HG03175 (cell line): ENCODE measurements around the gene ROMO1.
A peak's percentile ranks its signal among the peaks of the same experiment; 100 is the strongest.
"Not testable (repeated sequence)": the region's sequence is repeated elsewhere in the genome, so short reads cannot be mapped to it uniquely, and the experiment has no call there.

ENCODE experiments used
- ATAC-seq: cut with Tn5 transposase; IDR thresholded peaks from one replicate; pipeline ENCODE4 v1.9.1; 2021; ENCODE audit warnings: mild to moderate bottlenecking, moderate library complexity; ENCODE audit not compliant: unreplicated experiment

ROMO1 gene

DNA sequence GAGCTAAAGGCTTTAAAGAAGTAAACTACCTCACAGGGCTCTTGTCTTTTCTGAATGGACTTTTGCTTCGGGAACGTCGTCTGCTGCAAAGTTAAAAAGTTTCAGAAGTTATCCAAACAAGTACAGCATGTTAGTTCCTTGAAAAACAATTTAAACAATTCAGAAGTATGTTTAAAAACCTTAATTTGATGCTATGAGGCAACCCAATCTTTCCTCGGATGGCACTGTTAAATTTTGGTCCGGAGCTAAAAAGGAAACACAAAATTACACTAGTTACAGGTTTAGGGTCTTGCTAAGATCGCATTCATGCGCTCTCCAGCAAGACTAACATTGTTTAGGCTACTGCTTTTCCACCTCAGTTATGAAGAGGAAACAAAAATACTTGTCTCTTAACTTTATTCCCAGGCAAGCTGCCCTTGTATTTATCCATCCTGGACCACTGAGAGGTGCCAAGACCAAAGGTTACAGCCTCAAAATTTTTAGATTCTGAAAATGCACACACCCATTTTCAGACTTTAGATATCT lies 30.1 kb downstream of the ROMO1 start:
- ATAC-seq = no peak

DNA sequence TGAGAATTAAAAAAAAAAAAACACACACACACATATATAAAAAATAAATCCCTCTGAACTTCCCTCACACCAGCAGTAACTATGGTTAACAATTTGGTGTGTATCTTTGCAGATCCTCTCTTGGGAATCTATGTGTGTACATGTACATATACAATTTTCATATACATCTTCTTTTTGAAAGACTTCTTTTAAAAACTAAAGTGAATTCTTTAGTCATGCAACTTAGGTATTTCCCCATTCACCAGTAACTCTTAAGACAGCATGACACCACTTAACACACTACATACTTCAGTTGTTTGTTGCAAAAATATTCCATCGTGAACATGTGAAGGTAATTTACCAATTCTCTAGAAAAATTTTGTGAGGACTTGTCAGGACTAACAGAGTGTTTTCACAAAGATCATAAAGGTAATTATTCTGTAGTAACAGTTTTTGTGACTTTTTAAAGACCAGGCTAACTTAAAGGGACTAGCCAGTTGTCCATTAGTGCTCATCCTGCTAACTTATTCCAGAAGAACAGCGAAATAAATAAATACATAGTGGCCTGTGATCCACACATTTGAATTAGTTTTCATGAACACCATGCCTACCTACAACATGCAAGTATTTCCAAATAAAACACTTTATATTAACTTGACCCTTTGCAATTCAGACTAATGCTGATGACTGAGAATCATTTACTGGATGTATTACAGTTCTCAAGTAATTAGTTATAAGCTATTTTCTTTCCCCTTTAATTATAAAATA lies 30.8 kb downstream of the ROMO1 start:
- no peak for ATAC-seq

DNA sequence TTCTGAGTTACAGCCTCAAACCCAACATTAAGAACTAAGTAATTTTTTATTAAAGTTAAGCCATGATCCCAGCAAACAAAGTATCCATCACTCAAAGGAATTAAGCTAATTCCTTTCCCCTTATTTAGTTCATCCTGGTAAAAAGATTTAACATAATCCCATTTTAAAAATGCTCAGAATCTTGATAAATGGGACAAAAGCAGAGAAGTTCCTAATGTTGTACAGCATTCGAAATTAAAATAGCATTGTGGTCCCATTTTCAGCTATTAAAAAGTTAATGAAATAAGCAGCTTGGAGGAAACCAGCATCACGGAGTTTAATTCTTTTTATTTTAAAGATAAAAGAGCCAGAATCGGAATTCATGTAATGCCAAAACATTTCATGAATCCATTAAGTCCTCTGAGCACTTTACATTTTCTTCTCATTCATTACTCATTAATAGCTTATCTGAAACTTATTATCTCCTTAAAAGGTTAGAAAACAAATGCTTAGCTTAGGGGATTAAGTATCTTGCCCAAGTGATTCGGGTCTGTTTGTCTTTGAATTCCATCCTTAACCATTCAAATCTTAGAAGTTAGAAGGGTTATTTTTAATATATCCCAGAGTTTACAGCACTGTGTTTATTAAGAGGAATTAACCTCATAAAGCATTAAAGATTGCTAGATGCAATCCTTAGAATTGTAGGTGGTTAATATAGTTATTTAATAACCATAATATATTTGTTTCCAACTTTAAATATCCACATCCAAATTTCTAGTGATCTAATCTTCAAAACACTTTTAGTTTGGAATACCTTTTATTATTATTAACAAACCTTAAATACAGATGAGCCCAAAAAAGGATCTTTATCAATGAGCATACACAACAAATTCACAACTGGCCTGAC lies 31.6 kb downstream of the ROMO1 start:
- no peak for ATAC-seq

DNA sequence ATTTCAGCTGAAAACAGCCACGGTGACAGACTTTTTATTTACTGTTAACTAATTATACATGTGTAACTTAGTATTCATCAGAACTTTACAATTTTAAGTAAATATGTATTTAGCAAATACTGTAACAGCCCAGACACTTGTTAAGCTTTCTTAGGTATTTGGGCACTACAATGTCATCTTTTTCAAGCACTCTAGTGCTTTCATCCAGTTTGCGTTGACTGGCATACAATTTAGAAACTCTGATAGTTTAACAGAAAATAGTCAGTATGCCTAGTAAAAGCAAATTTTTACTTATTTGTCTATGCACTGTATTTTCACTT lies 32.2 kb downstream of the ROMO1 start:
- no peak for ATAC-seq

DNA sequence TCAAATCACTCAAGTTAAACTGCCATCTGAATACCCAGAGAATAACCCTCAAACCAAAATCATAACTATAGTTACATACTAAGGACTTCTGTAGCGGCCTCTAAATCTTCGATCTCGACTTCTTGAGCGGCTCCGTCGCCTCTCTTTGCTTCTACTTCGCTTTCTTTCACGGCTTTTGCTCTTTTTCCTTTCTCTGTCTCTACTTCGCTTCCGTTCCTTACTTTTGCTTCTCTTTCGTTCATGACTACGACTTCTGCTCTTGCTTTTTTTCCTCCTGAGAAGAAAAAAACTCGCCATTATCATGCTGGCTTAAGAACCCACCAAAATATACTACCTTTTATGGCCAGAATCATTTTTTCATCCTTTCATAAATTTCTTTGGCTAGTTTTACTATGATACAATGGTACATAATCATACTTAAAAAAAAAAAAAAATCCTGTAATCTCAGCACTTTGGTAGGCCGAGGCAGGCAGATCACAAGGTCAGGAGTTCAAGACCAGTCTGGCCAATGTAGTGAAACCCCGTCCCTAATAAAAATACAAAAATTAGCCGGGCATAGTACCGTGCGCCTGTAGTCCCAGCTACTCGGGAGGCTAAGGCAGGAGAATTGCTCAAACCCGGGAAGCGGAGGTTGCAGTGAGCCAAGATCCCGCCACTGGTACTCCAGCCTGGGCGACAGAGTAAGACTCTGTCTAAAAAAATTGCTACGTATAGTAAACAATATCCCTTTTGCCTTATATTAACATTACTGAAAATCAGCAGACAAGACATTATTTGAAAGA lies 32.8 kb downstream of the ROMO1 start:
- no peak for ATAC-seq

DNA sequence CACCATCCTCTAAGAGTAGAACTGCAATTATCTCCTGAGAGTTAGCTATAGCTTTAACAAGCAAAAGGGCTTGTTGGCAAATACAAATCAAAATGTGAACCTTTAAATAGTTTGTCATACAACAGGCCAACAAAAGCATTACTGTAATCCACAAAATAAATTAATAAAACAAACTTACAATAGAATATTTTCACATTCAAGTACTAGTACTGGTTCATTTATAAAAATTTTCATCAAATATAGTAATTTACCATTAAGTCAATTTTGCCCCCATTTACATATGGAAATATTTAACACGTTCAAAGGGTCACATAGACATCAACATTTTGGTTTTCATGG lies 33.4 kb downstream of the ROMO1 start:
- no peak for ATAC-seq

DNA sequence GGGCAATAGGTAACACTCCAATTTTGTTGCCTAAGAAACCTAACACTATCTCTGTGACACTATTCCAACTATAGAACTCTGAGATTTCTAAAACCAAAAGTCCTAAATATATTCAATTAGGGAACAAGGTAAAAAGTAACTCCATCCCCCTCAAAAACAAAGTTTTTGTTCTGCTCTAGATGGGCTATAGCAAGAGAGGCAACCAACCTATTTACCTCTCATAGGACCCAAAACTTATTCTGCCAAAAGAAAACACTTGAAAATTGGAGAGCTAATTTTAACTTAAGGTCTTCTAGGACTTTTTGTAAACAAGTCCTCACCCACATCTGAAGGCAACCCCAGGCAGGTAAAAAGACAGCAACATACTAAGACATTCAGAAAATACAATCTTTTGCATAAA lies 35.2 kb downstream of the ROMO1 start:
- ATAC-seq = no peak

DNA sequence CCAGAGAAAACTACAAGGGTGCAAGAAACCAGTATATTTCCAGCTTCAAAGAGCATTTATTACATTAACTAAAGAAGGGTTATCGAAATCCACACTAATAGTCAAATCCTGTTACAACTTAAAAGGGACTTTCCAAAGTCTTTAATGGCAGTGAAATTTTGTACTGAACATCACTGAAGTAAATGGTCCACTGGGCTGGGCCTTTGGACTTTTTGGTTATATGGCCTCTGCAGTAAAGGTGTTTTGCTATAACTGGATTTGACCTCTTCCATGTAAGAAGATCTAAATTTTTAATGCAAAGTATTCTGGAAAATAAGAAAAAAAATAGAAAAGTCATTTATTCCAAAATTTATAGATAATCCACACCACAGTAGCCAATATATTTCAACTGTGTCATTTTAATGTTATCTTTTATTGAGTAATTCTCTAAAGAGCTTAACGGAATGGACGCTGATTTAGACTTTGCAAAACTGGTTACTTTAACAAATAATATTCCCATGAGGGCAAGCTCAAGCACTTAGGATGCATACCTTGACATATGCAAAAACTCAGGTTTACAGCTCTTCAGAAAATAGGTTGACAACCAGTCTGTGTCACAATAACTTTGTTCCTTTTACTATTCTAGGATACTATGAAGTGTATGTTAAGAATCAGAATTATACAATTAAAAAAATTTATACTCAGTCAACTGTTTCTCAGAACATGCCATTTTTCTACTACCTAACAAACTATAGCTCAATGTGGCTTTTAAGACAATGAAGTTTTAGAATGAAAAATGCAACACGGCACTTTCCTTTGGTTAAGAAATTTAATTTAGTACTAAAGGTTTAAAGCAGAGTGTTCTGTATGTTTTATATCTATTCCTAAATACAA lies 35.8 kb downstream of the ROMO1 start:
- ATAC-seq = no peak

DNA sequence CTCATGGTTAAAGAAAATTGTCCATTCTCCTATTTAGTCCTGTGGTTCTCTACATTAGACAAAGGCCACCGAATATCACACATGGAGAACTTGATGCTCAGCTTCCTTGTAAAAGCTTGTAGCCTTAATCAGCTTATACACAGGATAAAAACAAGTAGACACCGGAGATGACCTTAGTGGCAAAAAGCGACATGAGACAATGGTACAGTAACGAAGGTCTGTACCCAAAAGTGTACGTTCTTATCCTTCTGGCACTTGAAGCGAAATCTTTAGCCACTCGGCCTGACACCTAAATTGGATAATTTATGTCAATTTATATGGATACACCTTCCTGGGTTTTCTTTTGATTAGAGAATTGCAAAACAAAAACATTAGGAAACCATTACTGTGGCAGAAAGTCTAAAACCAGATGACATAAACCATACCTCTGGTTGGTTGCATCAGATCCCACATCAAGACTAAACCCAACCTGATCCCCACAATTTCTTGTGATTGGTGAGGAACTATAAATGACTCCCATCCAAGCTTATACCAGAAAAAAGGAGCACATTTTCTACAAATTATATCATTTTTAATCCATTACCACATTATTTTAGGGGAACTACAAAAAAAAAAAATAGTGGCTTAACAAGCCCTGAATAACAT lies 36.7 kb downstream of the ROMO1 start:
- no peak for ATAC-seq

DNA sequence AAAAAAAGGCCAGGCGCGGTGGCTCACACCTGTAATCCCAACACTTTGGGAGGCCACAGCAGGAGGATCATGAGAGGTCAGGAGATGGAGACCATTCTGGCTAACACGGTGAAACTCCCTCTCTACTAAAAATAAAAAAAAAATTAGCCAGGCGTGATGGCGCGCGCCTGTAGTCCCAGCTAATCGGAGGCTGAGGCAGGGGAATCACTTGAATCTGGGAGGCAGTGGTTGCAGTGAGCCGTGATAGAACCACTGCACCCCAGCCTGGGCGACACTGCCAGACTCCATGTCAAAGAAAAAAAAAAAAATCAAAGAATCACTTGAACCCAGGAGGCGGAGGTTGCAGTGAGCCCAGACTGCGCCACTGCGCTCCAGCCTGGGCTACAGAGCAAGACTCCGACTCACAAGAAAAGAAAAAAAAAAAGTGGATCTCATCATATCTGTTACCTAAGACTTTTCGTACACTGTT lies 38.7 kb downstream of the ROMO1 start:
- no peak for ATAC-seq

DNA sequence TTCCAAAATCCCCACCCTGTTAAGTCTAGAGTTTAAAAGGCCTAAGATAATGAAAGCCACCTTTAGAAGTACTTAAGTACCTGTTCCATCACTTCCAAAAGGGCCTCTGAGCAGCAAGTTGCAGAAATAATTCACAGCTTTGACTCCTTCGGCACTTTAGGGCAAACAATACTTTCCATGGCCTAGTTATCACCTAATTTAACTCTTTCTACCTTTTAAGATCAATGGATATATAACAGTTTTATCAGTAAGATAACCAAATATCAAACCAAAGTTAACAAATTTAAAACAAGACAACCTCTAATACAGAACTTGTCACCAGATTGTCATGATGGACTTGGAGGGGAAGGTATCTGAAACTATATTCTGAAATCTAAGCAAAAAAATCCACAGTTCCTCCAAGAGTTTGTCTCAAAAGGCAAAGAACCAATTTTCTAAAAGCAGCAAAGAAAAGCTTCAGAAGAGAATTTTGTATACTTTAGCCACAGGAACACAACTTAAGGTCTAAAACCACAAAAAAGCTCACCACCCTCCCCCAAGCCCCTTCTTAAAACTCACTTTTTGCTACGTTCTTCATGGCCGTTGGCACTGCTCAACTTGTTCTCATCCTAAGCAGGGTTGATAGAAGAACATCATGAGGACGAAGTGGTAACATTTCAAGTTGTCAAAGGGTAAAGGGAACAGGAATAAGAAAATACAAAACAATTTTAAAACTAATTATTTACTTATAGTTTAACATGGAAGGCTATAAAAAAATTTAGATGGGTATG lies 39.4 kb downstream of the ROMO1 start:
- no peak for ATAC-seq

DNA sequence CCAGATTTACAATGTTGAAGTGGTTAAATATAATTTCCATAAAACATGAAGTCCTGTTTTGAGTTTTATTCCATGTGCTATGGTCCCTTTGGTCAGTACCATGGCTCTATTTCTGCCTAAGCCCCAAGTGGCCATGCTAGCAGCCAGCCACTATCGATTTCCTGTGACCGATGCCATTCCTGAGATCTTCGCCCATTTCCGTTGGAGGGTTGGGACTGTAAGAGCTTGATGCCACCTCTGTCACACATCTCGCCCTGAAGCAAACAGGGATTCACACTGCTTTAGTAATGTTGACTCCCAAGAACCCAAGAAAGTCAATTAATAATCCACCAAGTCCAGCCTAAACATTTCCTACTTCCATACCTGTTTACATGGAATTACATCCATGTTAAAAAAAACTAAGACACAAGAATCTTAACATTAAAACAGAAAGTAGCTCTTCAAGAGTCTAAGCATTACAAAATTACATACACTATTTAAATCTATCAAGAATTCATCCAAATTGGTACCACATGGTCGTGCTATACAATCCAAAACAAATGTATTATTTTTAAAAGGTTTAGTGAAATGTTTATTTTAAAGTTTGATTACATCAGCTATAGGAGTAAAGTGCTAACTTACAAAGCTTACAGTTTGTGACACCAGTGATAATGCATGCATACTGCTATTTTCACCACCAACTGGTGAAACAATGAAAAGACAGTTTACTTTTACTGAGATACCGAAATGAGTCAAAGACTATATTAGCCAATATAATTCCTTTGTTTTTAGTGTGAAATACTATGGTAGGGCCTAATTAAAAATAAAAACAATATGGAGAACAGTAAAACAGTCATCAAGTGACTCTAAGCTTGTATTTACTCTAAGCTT lies 40.3 kb downstream of the ROMO1 start:
- no peak for ATAC-seq

DNA sequence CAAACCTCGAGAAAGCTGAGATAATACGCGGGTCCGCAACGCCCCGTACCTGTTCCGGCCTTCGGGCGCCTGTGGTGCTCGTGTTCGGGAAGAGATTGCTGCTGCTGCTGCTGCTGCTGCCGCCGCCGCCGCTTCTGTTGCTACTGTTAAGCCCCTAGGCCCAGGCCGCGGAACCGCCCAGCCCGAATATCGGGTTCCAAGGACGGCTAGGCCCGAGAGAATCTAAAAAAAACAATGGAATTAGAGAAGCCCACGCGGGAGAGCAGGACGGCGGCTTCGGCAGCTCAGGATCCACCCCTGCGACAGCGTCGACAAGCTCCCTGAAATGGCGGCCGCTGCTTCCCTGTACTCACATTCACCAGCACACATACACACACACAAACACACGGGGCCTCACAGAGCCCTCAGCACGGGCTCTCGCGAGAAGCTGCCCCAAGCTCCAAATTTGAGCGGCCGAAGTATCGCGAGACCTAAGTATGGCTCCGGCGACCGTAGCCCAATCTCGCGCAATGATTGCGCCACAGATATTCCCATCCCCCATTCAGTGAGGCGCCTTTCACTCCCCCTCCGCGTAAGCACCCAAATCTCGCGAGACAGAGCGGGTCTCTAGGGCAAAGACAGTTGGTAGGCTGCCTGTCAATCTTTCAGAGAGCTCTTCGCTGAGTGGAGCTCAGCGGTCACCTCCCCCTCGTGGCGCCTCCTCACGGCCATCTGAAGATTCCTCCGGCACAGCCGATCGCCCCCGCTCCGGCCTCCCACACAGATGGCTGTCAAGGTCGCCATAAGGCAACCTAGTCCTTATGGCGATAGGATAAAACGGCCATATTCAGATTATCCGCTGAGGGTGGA lies 42.9 kb downstream of the ROMO1 start, which contains the start of gene RBM39:
RBM39 (minus strand) TSS at position 369 of the 849 bp plus-strand sequence. CDS start 1,386 bp downstream, outside the sequence.
- ATAC-seq = peak; percentile 85

DNA sequence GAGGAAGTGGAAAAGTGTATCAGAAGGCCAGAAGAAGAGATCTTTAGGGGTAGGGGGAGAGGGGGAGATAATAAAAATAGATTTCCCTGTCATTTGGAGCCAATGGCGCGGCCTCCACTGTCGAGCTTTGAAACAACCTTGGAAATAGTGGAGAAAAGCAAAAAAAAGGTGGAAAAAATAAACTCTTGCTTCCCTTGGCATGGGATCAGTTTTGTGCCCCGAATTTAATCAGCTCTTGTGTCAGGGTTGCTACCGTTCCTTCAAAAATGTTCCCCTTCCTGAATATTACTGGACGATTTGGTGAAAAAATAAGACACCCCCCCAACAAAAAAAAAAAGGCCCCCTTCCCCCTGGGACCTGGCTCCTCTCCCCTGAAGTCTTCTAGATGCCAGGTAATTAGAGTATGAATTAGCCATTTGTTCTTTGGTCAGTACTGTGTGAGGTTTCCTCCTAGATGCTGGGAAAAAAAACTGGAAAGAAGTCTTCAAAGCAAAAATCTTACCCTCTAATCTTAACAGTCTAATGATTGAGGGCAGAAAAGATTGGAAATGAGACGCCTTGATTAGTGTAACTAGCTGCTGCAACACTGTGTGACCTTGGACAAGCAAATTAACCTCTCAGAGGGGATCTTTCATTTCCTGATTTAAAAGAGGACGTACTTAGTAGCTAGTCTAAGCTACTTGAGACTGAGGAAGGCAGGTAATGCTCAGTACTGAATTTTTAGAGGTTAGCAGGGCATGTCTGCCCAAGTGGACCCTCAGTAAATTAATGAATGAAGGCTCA lies 43.7 kb downstream of the ROMO1 start:
- no peak for ATAC-seq

DNA sequence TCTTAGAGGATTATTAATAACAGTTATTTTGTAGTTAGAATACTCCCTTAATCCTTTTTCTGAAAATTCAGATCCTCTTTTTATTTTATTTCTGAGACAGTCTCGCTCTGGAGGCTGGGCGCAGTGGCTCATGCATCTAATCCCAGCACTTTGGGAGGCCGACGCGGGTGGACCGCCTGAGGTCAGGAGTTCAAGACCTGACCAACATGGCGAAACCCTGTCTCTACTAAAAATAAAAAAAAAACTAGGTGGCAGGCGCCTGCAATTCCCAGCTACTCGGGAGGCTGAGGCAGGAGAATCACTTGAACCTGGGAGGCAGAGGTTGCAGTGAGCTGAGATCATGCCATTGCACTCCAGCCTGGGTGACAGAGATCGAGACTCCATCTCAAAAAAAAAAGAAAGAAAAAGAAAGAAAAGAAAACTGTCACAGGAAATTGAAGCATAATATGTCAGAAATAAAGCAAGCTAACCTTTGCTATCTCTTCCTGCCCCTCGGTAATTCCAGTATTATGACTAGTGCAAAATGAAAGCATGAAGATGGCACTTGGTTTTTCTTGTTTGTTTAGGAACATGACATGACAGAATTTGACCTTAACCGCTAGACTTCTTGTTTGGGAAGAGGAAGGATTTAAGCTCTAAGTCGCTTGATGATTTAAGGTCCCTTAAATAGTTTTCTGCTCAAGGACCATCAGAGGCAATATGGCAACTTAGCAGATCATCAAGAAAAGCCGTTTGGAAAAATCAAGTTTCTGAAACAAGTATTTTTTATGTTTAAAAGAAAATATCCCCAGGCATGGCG lies 44.7 kb downstream of the ROMO1 start:
- no peak for ATAC-seq

DNA sequence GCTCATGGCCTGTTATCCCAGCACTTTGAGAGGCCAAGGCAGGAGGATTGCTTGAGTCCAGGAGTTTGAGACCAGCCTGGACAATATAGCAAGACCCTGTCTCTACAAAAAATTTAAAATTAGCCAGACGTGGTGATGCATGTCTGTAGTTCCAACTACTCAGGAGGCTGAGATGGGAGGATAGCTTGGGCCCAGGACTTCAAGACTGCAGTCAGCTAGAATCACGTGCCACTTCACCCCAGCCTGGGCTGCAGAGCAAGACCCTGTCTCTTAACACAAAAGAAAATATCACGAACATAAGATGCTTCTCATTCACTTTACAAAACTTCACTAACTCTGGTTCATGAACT lies 45.3 kb downstream of the ROMO1 start:
- not testable (repeated sequence) for ATAC-seq
